GM18519 (cell line): ENCODE data around the gene HSPA1B.
"Not testable (repeated sequence)": the region's sequence is repeated elsewhere in the genome, so short reads cannot be mapped to it uniquely, and the experiment has no call there.

ENCODE experiments used
- ATAC-seq: cut with Tn5 transposase; IDR thresholded peaks from one replicate; pipeline ENCODE4 v1.9.1; 2021; ENCODE audit warnings: mild to moderate bottlenecking, moderate library complexity; ENCODE audit not compliant: unreplicated experiment, low FRiP score

HSPA1B gene

DNA sequence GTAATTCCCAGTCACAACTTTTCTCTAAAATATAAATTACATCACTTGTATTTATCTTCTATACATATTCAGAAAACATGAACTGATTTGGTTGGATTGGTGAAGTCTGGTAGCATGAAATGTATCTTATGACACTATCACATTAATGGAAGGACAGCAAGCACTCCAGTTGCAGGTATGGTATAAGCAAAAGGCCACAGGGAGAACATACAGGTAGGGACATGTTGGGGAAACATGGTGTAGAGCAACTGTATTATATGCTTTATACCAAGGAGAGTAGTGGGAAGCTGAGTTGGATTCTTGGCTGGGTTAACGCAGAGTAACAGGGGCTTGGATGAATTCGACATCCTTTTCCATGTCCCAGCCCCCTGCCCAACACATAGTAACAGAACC lies 30.5 kb upstream of the HSPA1B start:
- ATAC-seq = no peak

- no peak for ATAC-seq
Observed at GRCh38 chr6:31797588-31797987, 29.9 kb upstream of the HSPA1B start.

- no peak for ATAC-seq
Observed at GRCh38 chr6:31799781-31800180, 27.8 kb upstream of the HSPA1B start.

GRCh38 chr6:31801031-31801927 lies 26.3 kb upstream of the HSPA1B start:
- ATAC-seq = not testable (repeated sequence)

DNA sequence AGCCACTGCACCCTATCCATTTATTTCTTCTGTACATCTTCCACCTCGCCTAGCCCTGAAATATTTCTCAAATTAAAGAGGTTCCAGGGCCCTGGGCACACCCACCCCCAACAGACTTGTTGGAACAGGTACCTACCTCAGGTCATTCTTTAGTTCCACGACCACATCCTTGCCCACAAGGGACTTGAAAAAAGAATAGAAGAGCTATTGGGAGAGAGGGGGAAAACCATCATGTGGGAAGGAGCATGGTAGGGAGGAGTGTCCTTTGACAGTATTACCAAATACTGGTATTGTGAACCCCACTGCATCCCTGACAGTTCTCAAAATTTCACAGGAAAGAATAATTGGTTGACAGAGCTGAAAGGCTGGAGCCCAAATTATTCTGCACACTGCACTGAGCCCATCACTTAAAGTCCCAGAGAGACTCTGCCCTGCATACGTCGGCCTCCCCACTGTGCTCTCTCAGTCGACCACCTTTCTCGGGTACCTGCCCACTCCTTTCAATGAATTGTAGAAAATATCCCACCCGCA lies 21.5 kb upstream of the HSPA1B start:
- ATAC-seq = no peak

DNA sequence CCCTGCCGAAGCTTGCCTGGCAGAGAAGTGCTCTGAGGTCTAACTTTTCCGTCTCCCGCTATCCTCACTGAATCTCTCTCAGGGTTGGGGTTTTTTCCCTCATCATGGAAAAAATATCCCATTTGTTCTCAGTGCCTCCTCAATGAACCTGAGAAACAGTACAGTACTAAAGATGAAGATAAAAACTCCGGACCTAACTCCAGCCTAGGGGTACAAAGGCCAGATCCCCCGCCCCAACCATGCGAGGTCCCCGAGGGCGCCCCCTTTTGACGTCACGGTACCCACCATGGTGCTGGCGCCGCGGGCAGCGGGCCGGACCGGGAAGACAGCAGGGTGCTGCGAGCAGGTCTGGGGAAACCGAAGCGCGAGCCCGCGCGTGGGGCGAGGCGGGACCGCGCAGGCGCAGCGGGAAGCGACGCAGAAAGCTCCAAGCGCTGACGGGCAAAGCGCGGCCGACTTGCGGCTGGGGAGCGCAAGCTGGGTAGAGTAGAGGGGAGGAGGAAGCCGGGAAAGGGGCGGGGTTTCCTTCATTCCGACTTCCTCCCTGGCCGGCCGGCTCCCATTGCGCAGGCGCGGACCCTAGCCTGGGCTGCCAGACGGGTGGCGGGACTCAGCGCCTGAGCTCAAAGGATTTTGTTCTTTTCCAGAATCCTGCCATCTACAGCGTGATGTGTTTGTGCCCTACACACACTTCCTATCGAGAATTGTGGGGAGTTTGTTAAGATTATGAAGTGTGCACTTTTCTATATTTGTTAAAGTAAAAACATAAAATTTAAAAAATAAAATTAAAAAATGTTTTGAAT lies 20.9 kb upstream of the HSPA1B start, which contains the start of gene LSM2:
Gene LSM2, minus strand, starts transcription at position 497 of the 803 bp plus-strand sequence. Its CDS starts 209 bp downstream, at position 288.
- peak; percentile 66 for ATAC-seq

- not testable (repeated sequence) for ATAC-seq
Observed at GRCh38 chr6:31808599-31808998, 18.9 kb upstream of the HSPA1B start.

GRCh38 chr6:31811645-31812044 lies 15.9 kb upstream of the HSPA1B start:
- ATAC-seq = no peak

- ATAC-seq = no peak
Observed at GRCh38 chr6:31813465-31813849, 14.1 kb upstream of the HSPA1B start.

DNA sequence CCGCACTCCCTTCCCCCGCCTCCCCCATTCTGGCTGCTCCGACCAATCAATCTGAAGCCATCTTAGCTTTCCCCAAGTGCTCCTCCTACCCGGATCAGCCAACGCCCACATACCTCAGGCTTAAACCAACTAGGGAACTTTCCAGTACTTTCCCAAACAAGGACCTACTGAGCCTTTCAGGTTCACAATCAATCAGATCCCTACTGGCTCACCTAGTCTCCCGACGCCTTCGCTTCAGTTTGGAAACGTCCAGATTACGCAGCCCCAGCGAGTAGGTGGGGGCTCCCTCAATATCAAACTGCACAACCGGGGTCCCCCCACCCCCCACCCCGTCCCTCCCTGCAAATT lies 12.9 kb upstream of the HSPA1B start:
- no peak for ATAC-seq

- no peak for ATAC-seq
Observed at GRCh38 chr6:31815025-31815838, 12.3 kb upstream of the HSPA1B start, which contains the start of the genes HSPA1A and HSPA1L. Gene HSPA1A (plus strand): TSS chr6:31815543. CDS start chr6:31815757, 214 bp downstream. Gene HSPA1L (minus strand): TSS chr6:31815283. CDS start chr6:31811972, 3,311 bp downstream.

- not testable (repeated sequence) for ATAC-seq
Observed at GRCh38 chr6:31817133-31817928, 10.2 kb upstream of the HSPA1B start.

- not testable (repeated sequence) for ATAC-seq
Observed at GRCh38 chr6:31817929-31818511, 9.5 kb upstream of the HSPA1B start.

DNA sequence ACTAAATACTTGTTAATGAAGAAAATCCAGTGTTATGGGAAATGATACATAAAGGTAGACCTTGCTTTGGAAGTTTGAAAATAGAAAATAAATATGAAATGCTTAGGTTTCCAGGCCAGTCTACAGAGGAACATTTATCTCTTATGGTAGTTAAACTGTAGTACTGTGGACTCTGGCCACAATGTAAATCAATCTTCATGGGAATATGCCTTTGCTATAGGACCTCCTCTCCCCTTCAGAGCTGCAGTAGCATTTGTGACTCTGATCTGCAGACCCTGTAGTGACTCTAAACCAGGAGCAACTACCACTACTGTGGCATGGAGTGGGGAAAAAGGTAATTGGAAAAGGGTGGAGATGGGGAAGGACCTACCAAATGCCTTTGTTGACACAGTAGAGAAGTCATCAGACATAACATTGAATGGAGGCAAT lies 7.7 kb upstream of the HSPA1B start:
- no peak for ATAC-seq

- ATAC-seq = not testable (repeated sequence)
Observed at GRCh38 chr6:31820399-31820798, 7.1 kb upstream of the HSPA1B start.

DNA sequence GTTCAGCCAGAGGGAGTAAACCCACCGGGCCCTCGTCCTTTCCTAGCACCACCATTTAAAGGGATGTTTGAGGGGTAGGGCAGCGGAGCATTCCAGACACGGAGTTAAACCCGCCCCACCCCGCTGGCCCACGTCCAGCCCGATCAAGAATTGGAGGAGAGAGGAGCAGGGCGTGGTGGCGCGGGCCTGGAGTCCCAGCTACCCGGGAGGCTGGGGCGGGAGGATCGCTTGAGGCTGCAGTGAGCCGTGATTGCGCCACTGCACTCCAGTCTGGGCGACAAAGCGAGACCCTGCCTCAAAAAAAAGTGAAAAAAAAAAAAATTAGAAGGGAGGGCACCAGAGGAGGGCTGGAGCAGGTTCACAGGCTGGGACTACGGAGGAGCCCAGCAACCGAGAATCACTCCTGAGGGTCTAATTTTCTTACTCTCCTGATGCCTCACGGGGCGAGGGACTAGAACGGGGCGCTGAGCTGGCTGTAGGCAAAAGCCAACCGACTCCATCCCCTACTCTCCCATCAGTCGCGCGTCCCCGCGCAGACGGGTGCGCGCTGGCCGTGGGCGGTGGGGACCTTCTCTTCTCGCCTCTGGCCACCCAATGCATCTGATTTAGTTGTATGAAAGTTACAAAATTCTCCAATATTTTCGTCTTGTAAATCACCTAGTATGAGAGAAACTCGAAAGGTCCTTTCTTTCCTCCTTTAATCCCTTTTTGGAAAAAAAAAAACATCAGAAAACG lies 6.1 kb upstream of the HSPA1B start:
- no peak for ATAC-seq

GRCh38 chr6:31822036-31822821 lies 5.3 kb upstream of the HSPA1B start:
- no peak for ATAC-seq
